HG02943 (cell line): ENCODE data around the gene TRIM2.

Experiments
- ATAC-seq: cut with Tn5 transposase; IDR thresholded peaks from one replicate; pipeline ENCODE4 v1.9.1; 2021; ENCODE audit warnings: mild to moderate bottlenecking, low read depth, moderate library complexity; ENCODE audit not compliant: unreplicated experiment

TRIM2 gene

GRCh38 chr4:153269218-153269990, 65.2 kb downstream of the TRIM2 start:
- no peak for ATAC-seq

- ATAC-seq: no peak
These were observed 66.1 kb downstream of the TRIM2 start for GRCh38 chr4:153270361-153270760.

GRCh38 chr4:153271820-153272219, 67.6 kb downstream of the TRIM2 start:
- ATAC-seq: no peak

- ATAC-seq: no peak
These were observed 69.5 kb downstream of the TRIM2 start for GRCh38 chr4:153273751-153274150.

- no peak for ATAC-seq
These were observed 70.7 kb downstream of the TRIM2 start for GRCh38 chr4:153274967-153275366.

- no peak for ATAC-seq
These were observed 71.4 kb downstream of the TRIM2 start for GRCh38 chr4:153275380-153276276.

GRCh38 chr4:153276971-153277370, 72.7 kb downstream of the TRIM2 start:
- ATAC-seq: no peak

GRCh38 chr4:153281476-153281875, 77.2 kb downstream of the TRIM2 start:
- no peak for ATAC-seq

GRCh38 chr4:153282023-153282422, 77.8 kb downstream of the TRIM2 start:
- no peak for ATAC-seq

- no peak for ATAC-seq
These were observed 79.0 kb downstream of the TRIM2 start for GRCh38 chr4:153283260-153283659.

- no peak for ATAC-seq
These were observed 85.9 kb downstream of the TRIM2 start for GRCh38 chr4:153290134-153290533.

- no peak for ATAC-seq
These were observed 87.3 kb downstream of the TRIM2 start for GRCh38 chr4:153291562-153291961.

GRCh38 chr4:153292897-153293741, 88.9 kb downstream of the TRIM2 start:
- ATAC-seq: no peak

GRCh38 chr4:153293742-153294057, 89.5 kb downstream of the TRIM2 start:
- ATAC-seq: no peak

GRCh38 chr4:153294631-153295030, 90.4 kb downstream of the TRIM2 start:
- no peak for ATAC-seq

- no peak for ATAC-seq
These were observed 91.0 kb downstream of the TRIM2 start for GRCh38 chr4:153295131-153295755.

GRCh38 chr4:153296040-153296823, 92.0 kb downstream of the TRIM2 start:
- no peak for ATAC-seq

- ATAC-seq: no peak
These were observed 92.9 kb downstream of the TRIM2 start for GRCh38 chr4:153297116-153297515.

- no peak for ATAC-seq
These were observed 106.5 kb downstream of the TRIM2 start for GRCh38 chr4:153310793-153311192.

GRCh38 chr4:153314915-153315314, 110.7 kb downstream of the TRIM2 start:
- no peak for ATAC-seq
